Stomach (tissue), 4 donors: ENCODE results near the gene EIF4G3.

Experiments
- EP300 ChIP-seq: sonication (generic); formaldehyde crosslinking; IDR thresholded peaks from one replicate; pipeline ENCODE4 v1.6.1; 2017; ENCODE audit warnings: antibody characterized with exemption
- TF ChIP-seq, protein P1 (sequence below), 7 experiments: fragments of 450-650 bp in 4 of 7; fragments of 200-600 bp in 3 of 7; sonication (generic) in 3 of 7; IDR thresholded peaks; one replicate each; pipeline ENCODE4 v1.5.1; 2016 to 2019; ENCODE audit warnings: antibody characterized with exemption in 7 of 7, control low read depth in 2 of 7, mild to moderate bottlenecking in 1 of 7

DNA sequence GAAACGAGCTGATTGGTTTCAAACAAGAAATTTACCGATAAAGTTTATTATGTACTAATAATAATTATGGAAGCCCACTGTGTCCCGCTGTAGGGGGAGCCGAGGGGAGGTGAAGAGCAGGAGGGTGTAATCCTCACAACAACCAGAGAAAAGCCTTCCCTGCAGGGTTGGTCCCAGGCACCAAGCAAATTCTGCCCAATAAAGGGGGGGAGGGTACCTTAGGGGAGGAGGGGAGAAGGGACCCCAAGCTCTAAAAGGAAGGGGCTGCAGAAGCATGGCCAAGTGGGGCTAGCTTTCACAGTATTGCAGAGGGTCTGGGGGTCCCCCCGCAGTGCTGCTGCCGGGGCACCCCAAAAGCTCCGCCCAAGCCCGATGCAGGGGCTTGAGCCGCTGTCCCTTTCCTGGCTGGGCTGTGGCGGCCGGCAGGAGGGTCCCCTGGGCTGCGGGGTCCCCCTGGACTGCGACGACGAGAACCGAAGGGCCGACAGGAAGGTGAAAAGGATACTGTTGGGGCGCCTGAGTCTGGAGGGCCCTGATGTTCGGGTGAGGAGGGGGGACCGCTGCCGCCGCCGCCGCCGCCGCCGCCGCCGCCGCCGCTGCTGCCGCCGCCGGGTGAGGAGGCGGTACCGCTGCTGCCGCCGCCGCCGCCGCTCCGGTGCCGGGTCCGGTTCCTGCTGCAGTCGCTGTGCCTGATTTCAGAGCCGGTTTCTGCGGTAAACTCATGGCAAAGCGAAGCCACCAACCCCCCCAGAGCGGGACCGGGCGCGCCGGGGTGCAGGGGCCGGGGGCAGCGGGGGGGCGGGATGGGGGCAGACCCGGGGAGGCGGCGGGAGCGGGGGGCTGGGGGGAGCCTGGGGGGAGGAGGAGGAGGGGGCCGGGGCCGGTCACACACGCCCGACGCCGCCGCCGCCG, 771 bp downstream of the EIF4G3 start:
- TF ChIP-seq, protein P1, sequence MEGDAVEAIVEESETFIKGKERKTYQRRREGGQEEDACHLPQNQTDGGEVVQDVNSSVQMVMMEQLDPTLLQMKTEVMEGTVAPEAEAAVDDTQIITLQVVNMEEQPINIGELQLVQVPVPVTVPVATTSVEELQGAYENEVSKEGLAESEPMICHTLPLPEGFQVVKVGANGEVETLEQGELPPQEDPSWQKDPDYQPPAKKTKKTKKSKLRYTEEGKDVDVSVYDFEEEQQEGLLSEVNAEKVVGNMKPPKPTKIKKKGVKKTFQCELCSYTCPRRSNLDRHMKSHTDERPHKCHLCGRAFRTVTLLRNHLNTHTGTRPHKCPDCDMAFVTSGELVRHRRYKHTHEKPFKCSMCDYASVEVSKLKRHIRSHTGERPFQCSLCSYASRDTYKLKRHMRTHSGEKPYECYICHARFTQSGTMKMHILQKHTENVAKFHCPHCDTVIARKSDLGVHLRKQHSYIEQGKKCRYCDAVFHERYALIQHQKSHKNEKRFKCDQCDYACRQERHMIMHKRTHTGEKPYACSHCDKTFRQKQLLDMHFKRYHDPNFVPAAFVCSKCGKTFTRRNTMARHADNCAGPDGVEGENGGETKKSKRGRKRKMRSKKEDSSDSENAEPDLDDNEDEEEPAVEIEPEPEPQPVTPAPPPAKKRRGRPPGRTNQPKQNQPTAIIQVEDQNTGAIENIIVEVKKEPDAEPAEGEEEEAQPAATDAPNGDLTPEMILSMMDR (IDR thresholded peaks at IDR 0.05) = no peak
- TF ChIP-seq EP300 = no peak
